ENCODE results near the gene ODC1. TPM values are rescaled to one million over a fixed set of nuclear protein-coding genes. Genes with fewer than 3 reads are reported as not detected.

Gene ODC1
- total RNA-seq, 2 experiments from 2014 or later: 180 to 181 TPM

DNA sequence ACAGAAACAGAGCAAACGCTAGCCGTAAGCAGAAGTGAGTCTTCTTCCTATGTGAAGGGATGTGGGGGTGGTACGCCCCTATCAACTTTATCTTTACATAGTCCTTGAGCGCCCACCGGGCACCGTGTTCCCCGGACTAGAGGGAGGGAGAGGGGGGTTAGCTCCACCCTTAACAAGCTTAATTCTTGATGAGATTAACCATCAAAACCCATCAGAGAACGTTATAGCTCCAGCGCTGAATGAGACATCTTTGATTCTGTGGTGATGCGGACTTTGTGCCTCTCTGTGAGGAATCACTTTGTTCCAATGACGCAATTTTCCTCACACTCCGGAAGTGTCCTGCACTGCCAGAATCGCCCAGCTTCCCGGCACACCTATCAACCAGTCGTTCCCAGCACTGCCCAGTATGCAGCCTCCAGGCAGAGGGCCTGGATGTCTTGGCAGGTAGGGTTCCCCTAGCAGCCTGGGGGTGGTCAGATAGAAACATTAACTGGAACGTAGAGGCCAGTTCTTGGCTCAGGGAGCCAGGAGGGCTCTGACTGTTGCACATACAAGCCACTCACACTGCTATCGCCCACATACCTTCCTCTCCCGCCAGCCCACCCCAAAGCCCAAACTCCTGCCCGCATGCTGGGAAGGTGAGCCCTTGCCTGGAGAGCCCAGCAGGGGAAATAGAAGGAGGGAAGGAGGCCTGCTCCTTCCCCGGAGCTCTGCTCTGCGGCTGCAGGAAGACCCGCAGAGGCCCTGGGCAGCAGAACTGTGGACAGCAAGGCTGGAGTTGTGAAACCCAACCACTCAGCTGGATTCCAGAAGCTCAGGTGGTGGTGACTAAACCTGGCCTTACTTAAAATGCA, 1.9 kb upstream of the ODC1 start:
- peak overlapping the region; percentile 94 for H3K27ac Mint-ChIP-seq
- POLR2A ChIA-PET: interaction anchor here (0.7 to 2.2 kb wide), 2 partner anchors 43 to 239 kb away, joined by 3 to 7 read pairs; partner anchors contain the start of gene NOL10
- CTCF ChIA-PET: interaction anchor here (1.1 to 2.0 kb wide), 3 partner anchors 15 to 146 kb away, joined by 3 to 8 read pairs (median 4); no protein-coding TSS in a partner anchor
- no peak for TF ChIP-seq CTCF (IDR thresholded peaks at IDR 0.05)
- H3K4me3 Mint-ChIP-seq: peak overlapping the region; percentile 81
- DNase-seq (no peak), ATAC-seq (no peak)
- peaks cover 31% of the 10 kb centered on the region for H3K4me1 Mint-ChIP-seq (ENCODE audit: low read depth)
- intact Hi-C loops (cut with micrococcal nuclease): loop anchor here (5.0 kb wide), 2 partner anchors 207 to 328 kb away; partner anchors contain the start of gene RRM2
- H3K9me3 Mint-ChIP-seq: no peaks in the 10 kb centered on the region
- peaks cover 22% of the 10 kb centered on the region for H3K36me3 Mint-ChIP-seq (ENCODE audit: low read depth)
- H3K27me3 Mint-ChIP-seq: no peaks in the 10 kb centered on the region

DNA sequence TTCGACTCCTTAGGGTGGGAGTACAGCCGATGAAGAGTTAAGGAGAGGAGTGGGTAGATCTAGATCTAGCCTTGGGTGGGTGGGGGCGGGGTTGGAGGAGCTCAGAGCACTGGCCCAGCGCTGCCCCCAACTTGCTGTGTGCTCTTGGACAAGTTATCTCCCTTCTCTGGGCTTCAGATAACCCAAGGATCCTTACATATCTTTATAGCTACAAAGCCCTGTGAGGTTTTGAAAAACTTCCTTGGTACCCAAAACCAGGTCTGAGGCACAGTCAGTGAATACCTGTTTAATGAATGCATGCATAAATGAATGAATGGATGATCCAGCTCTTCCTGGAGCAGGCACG, 1.3 kb upstream of the ODC1 start:
- peaks cover 28% of the 10 kb centered on the region for H3K36me3 Mint-ChIP-seq (ENCODE audit: low read depth)
- no peaks in the 10 kb centered on the region for H3K9me3 Mint-ChIP-seq
- intact Hi-C loops (cut with micrococcal nuclease): loop anchor here (5.0 kb wide), 2 partner anchors 208 to 327 kb away; partner anchors contain the start of gene RRM2
- ATAC-seq (no peak), DNase-seq (no peak)
- H3K4me3 Mint-ChIP-seq: peak overlapping the region; percentile 81
- TF ChIP-seq CTCF (IDR thresholded peaks at IDR 0.05): no peak
- CTCF ChIA-PET: interaction anchor here (1.1 to 2.0 kb wide), 2 partner anchors 14 to 41 kb away, joined by 4 to 8 read pairs; no protein-coding TSS in a partner anchor
- peak overlapping the region; percentile 94 for H3K27ac Mint-ChIP-seq
- peaks cover 37% of the 10 kb centered on the region for H3K4me1 Mint-ChIP-seq (ENCODE audit: low read depth)
- no peaks in the 10 kb centered on the region for H3K27me3 Mint-ChIP-seq
- POLR2A ChIA-PET: interaction anchor here (0.7 to 2.8 kb wide), 4 partner anchors 23 to 240 kb away, joined by 3 to 11 read pairs (median 5); partner anchors contain the start of gene NOL10

GRCh38 chr2:10448576-10449485, 704 bp upstream of the ODC1 start:
- TF ChIP-seq CTCF (IDR thresholded peaks at IDR 0.05): no peak
- ChIA-PET CTCF (interaction anchor here (1.0 to 5.8 kb wide), 7 partner anchors 13 to 325 kb away, joined by 3 to 51 read pairs (median 4); partner anchors contain the start of gene HPCAL1), POLR2A (interaction anchor here (0.6 to 4.7 kb wide), 18 partner anchors 10 to 794 kb away, joined by 3 to 32 read pairs (median 4); partner anchors contain the start of genes KLF11, NOL10 and RRM2)
- ATAC-seq (peak; percentile 69), DNase-seq (peak; percentile 93)
- H3K27ac Mint-ChIP-seq: peak overlapping the region; percentile 94
- H3K36me3 Mint-ChIP-seq (ENCODE audit: low read depth): peaks cover 35% of the 10 kb centered on the region
- peaks cover 44% of the 10 kb centered on the region for H3K4me1 Mint-ChIP-seq (ENCODE audit: low read depth)
- H3K9me3 Mint-ChIP-seq: no peaks in the 10 kb centered on the region
- H3K4me3 Mint-ChIP-seq: peak overlapping the region; percentile 81
- intact Hi-C loops (cut with micrococcal nuclease): loop anchor here (5.0 kb wide), 2 partner anchors 208 to 327 kb away; partner anchors contain the start of gene RRM2
- H3K27me3 Mint-ChIP-seq: no peaks in the 10 kb centered on the region

DNA sequence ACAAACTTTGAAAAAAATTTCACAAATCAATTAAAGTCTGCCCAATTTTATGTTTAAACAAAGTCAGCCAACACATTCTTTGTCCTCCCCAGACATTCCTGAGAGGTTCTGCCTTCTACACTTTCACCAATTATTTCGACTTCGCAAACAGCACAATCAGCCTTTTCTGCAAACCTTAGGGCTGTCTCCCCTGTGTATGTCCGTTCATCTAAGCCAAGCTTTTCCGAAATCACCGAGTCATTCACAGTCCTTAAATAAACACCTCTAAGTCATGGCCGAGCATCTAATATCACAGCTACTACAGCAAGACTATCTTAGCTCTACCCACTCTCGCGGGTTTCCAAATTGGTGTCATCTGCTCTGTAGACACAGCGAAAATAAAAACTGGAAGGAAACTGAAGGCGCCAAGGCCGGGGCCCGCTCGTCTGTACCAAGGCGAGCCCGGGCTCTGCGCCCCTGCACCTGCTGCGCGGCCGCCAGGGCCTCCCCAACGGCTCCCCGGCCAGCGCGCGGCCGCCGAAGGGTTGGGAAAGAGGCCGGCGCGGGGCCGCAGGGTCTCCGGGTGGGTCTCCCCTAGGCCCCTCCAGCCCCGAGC, 730 bp downstream of the ODC1 start:
- peak; percentile 15 for ATAC-seq
- H3K27me3 Mint-ChIP-seq: no peaks in the 10 kb centered on the region
- peak; percentile 71 for DNase-seq
- H3K9me3 Mint-ChIP-seq: no peaks in the 10 kb centered on the region
- no peak for TF ChIP-seq CTCF (IDR thresholded peaks at IDR 0.05)
- H3K27ac Mint-ChIP-seq: peak overlapping the region; percentile 87
- intact Hi-C loops (cut with micrococcal nuclease): loop anchor here (5.0 kb wide), 2 partner anchors 210 to 325 kb away; partner anchors contain the start of gene RRM2
- peak overlapping the region; percentile 80 for H3K4me3 Mint-ChIP-seq
- POLR2A ChIA-PET: interaction anchor here (0.6 to 4.7 kb wide), 35 partner anchors 8 to 793 kb away, joined by 3 to 32 read pairs (median 4); partner anchors contain the start of genes HPCAL1, NOL10, PDIA6 and RRM2
- peaks cover 50% of the 10 kb centered on the region for H3K4me1 Mint-ChIP-seq (ENCODE audit: low read depth)
- CTCF ChIA-PET: interaction anchor here (0.9 to 5.8 kb wide), 7 partner anchors 12 to 375 kb away, joined by 3 to 51 read pairs (median 5); partner anchors contain the start of gene HPCAL1
- peaks cover 47% of the 10 kb centered on the region for H3K36me3 Mint-ChIP-seq (ENCODE audit: low read depth)

All from activated CD8-positive, alpha-beta T cell treated with anti-CD3 and anti-CD28 coated beads for 36 hours (primary cell).